Measurements from ENCODE around the gene BNIP5. TPM values are rescaled to one million over a fixed set of nuclear protein-coding genes. Genes with fewer than 3 reads are reported as not detected.
"Not testable (repeated sequence)": the region's sequence is repeated elsewhere in the genome, so short reads cannot be mapped to it uniquely, and the experiment has no call there.

The BNIP5 gene
- total and polyA plus RNA-seq, 12 donors: 0.04 to 0.11 TPM; not detected in 10

DNA sequence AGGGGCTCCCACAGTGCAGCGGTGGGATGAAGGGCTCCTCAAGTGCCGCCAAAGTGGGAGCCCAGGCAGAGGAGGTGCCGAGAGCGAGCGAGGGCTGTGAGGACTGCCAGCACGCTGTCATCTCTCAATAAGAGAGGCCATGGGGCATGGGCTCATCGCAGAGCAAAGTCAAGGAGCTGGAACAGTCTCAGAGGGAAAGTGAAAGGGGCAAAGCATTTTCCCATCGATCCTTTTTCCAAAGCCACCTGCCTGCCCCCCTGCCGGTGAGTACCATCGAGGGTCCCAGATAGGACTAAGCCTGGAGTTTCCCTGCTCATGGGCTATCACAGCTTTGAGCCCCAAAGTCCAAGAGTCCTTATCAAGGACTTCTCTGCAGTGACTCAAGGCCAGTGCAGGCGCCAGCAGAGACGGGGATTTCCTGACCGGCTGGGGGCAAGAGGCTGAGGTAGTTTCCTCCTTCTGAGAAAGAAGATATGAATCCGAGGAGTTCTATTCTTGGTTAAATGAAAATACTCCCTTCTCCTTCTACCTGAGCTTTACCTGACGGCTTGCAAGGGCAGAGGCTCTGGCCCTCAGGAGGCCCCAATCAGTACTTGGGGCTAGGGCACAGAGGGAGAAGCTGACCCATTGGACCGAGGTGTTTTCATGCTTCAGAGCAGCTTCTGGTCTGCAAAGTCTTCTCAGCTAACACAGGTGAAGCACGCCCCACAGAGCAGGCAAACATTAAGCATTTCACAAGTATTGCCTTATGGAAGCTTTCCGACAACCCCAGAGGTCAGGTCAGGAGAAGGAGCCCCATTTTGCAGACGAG, 28.2 kb upstream of the BNIP5 start:
- TF ChIP-seq, protein P1, sequence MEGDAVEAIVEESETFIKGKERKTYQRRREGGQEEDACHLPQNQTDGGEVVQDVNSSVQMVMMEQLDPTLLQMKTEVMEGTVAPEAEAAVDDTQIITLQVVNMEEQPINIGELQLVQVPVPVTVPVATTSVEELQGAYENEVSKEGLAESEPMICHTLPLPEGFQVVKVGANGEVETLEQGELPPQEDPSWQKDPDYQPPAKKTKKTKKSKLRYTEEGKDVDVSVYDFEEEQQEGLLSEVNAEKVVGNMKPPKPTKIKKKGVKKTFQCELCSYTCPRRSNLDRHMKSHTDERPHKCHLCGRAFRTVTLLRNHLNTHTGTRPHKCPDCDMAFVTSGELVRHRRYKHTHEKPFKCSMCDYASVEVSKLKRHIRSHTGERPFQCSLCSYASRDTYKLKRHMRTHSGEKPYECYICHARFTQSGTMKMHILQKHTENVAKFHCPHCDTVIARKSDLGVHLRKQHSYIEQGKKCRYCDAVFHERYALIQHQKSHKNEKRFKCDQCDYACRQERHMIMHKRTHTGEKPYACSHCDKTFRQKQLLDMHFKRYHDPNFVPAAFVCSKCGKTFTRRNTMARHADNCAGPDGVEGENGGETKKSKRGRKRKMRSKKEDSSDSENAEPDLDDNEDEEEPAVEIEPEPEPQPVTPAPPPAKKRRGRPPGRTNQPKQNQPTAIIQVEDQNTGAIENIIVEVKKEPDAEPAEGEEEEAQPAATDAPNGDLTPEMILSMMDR (IDR thresholded peaks at IDR 0.05): no peak
- TF ChIP-seq POLR2A (IDR thresholded peaks at IDR 0.05): no peak

DNA sequence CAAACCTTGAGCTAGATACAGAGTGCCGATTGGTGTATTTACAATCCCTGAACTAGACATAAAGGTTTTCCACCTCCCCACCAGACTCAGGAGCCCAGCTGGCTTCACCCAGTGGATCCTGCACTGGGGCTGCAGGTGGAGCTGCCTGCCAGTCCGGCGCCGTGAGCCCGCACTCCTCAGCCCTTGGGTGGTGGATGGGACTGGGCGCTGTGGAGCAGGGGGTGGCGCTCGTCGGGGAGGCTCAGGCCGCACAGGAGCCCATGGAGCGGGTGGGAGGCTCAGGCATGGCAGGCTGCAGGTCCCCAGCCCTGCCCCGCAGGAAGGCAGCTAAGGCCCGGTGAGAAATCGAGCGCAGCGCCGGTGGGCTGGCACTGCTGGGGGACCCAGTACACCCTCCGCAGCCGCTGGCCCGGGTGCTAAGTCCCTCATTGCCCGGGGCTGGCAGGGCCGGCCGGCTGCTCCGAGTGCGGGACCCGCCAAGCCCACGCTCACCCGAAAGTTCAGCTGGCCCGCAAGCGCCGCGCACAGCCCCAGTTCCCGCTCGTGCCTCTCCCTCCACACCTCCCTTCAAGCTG, 27.5 kb upstream of the BNIP5 start:
- not testable (repeated sequence) for H3K4me3 ChIP-seq; DNase-seq; H3K27ac ChIP-seq; H3K4me1 ChIP-seq (replicated peaks in 1 of 2); H3K36me3 ChIP-seq (replicated peaks in 1 of 2); H3K9me3 ChIP-seq (replicated peaks in 1 of 3); H3K27me3 ChIP-seq
- intact Hi-C loops (cut with DNase I): loop anchor here in 1 of 2 donors (10.0 kb wide), 1 partner anchor 229 kb away; the partner anchor contains the start of gene MAPK13
- 93 to 100% (median 97%) methylated on average over 2 to 32 of the region's 34 CpGs for WGBS, 4 donors

More for the DNA sequence above, 28.2 kb upstream of the BNIP5 start:
- H3K9me3 ChIP-seq (replicated peaks in 1 of 3): no peaks in the 10 kb centered on the region
- intact Hi-C loops (cut with DNase I): loop anchor here in 1 of 2 donors (10.0 kb wide), 1 partner anchor 230 kb away; the partner anchor contains the start of gene MAPK13
- no peaks in the 10 kb centered on the region for H3K4me1 ChIP-seq (replicated peaks in 1 of 2)
- H3K27ac ChIP-seq: no peak overlapping the region
- peak in 3 of 7 donors; percentile 27 to 62 (median 38) for DNase-seq
- no peaks in the 10 kb centered on the region for H3K27me3 ChIP-seq
- WGBS, 4 donors: 49 to 68% (median 63%) methylated on average over 11 to 18 of the region's 19 CpGs
- no peak overlapping the region for H3K4me3 ChIP-seq
- H3K36me3 ChIP-seq (replicated peaks in 1 of 2): no peaks in the 10 kb centered on the region

DNA sequence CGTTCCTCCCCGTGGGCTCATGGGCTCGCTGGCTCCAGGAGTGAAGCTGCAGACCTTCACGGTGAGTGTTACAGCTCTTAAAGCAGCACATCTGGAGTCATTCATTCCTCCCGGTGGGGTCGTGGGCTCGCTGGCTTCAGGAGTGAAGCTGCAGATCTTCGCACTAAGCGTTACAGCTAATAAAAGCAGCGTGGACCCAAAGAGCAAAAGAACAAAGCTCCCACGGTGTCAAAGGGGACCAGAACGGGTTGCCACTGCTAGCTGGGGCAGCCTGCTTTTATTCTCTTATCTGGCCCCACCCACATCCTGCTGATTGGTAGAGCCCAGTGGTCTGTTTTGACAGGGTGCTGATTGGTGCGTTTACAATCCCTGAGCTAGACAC, 26.7 kb upstream of the BNIP5 start:
- not testable (repeated sequence) for H3K36me3 ChIP-seq (replicated peaks in 1 of 2); H3K27ac ChIP-seq; H3K4me3 ChIP-seq; DNase-seq; H3K4me1 ChIP-seq (replicated peaks in 1 of 2); H3K27me3 ChIP-seq; H3K9me3 ChIP-seq (replicated peaks in 1 of 3)
- WGBS, 4 donors: 89 to 92% (median 91%) methylated on average over 12 to 13 of the region's 13 CpGs
- intact Hi-C loops (cut with DNase I): loop anchor here in 1 of 2 donors (10.0 kb wide), 1 partner anchor 229 kb away; the partner anchor contains the start of gene MAPK13

DNA sequence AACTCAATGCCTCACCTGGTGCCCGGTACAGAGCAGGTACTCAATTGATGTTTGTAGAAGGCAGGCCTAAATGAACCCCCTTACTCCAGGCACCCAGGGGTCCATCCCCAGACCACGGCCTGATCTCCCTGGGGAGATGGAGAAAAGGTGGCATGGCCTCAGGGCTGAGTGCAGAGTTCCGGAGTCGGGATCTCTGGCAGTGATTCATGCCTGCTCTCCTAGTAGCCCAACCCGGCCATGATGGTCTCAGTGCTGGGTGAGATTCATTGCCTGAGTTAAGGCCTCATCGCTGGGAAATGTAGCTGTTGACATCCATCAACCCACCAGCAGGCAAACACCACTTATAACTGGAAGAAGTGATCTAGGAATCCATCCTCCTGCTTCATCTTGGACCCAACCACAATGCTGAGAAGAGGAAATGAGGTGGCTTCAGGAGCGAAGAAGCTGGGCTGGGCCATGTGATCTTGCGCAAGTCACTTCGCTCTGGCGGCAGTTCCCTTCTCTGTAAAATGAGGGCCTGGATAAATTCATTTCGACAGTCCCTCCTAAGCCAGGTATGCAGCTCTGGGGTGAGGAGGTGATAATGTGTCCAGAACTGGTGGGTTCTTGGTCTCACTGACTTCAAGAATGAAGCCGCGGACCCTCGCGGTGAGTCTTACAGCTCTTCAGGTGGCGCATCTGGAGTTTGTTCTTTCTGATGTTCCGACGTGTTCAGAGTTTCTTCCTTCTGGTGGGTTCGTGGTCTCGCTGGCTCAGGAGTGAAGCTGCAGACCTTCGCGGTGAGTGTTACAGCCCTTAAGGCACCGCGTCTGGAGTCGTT, 26.1 kb upstream of the BNIP5 start:
- H3K9me3 ChIP-seq (replicated peaks in 1 of 3): no peaks in the 10 kb centered on the region
- TF ChIP-seq, protein P1 (IDR thresholded peaks at IDR 0.05): no peak
- TF ChIP-seq POLR2A (IDR thresholded peaks at IDR 0.05): no peak
- peaks cover 0 to 7% of the 10 kb centered on the region in 2 donors for H3K4me1 ChIP-seq (replicated peaks in 1 of 2)
- no peaks in the 10 kb centered on the region for H3K36me3 ChIP-seq (replicated peaks in 1 of 2)
- DNase-seq: peak in 1 of 7 donors; percentile 3
- no peak overlapping the region for H3K4me3 ChIP-seq
- H3K27ac ChIP-seq: no peak overlapping the region
- WGBS, 4 donors: 84 to 87% (median 85%) methylated on average over 14 to 25 of the region's 25 CpGs
- no peaks in the 10 kb centered on the region for H3K27me3 ChIP-seq
- intact Hi-C loops (cut with DNase I): loop anchor here in 1 of 2 donors (10.0 kb wide), 1 partner anchor 228 kb away; the partner anchor contains the start of gene MAPK13

DNA sequence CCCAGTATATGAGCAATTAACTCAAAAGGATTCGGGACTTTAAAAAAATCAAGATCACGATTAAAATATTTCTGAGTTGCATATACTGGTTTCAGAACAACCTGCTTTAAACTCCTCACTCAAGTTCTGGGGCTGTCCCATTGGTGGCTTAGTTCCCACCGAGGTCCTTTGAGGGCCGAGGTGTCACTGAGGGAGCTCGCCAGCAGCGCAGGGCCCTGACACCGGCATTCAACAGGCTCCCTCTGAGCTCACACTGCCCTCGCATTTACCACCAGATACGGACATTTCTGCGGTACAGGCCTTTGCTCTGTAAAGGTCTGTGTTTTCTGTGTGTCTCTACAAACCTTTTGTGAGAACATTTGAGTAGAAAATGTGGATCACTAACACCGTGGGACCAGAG, 24.4 kb upstream of the BNIP5 start:
- H3K9me3 ChIP-seq (replicated peaks in 1 of 3): no peaks in the 10 kb centered on the region
- H3K27me3 ChIP-seq: no peaks in the 10 kb centered on the region
- no peak overlapping the region for H3K4me3 ChIP-seq
- 78 to 89% (median 85%) methylated on average over 5 to 11 of the region's 11 CpGs for whole genome bisulfite sequencing, 4 donors
- H3K36me3 ChIP-seq (replicated peaks in 1 of 2): no peaks in the 10 kb centered on the region
- no peak overlapping the region for H3K27ac ChIP-seq
- TF ChIP-seq, protein P1 (IDR thresholded peaks at IDR 0.05): no peak
- no peak for TF ChIP-seq POLR2A (IDR thresholded peaks at IDR 0.05)
- intact Hi-C loops (cut with DNase I): loop anchor here (2.0 to 10.0 kb wide), 2 partner anchors 22 to 226 kb away; partner anchors contain the start of gene MAPK13 (in 1 of the 2)
- H3K4me1 ChIP-seq (replicated peaks in 1 of 2): peaks cover 0 to 8% of the 10 kb centered on the region in 2 donors
- DNase-seq: no peak
